DND-41 (cell line): Measurements from ENCODE around the gene SEC31A.
"Not testable (repeated sequence)": the region's sequence is repeated elsewhere in the genome, so short reads cannot be mapped to it uniquely, and the experiment has no call there.

ENCODE experiments used
- ATAC-seq: fragments of 200-7000 bp; cut with Tn5 transposase; 3 replicates; pipeline ENCODE4 v1.9.1; 2021; ENCODE audit warnings: low read depth; ENCODE audit not compliant: insufficient read depth
- DNase-seq: peaks from one replicate; pipeline ENCODE4 v3.0.0-alpha.2; 2020
- H2AFZ ChIP-seq: 2 replicates; pipeline ENCODE4 v1.6.0; 2012; ENCODE audit warnings: low read depth, low read length
- H3K27ac ChIP-seq: 2 replicates; pipeline ENCODE4 v1.5.1; 2012; ENCODE audit warnings: low read length, inconsistent platforms
- H3K27me3 ChIP-seq: fragments of 200-600 bp; sonication (generic); 2 replicates; pipeline ENCODE4 v1.6.0; 2012; ENCODE audit warnings: low read length, mild to moderate bottlenecking, inconsistent platforms; ENCODE audit not compliant: insufficient read depth, poor library complexity
- H3K36me3 ChIP-seq: 2 replicates; pipeline ENCODE4 v1.5.1; 2012; ENCODE audit warnings: low read length, inconsistent platforms; ENCODE audit not compliant: insufficient read depth
- H3K4me1 ChIP-seq: 2 replicates; pipeline ENCODE4 v1.5.1; 2012; ENCODE audit warnings: mild to moderate bottlenecking, low read length; ENCODE audit not compliant: insufficient read depth
- H3K4me2 ChIP-seq: 2 replicates; pipeline ENCODE4 v1.6.0; 2012; ENCODE audit warnings: mild to moderate bottlenecking, moderate library complexity, low read length, inconsistent platforms; ENCODE audit not compliant: insufficient read depth
- H3K4me3 ChIP-seq, 2 experiments: fragments of 200-600 bp in 1 of 2; shearing (Covaris generic) in 1 of 2; 2 replicates each; pipeline ENCODE4 v1.5.1; 2012 to 2016; ENCODE audit warnings: inconsistent platforms in 2 of 2, low read length in 2 of 2, mild to moderate bottlenecking in 2 of 2, low read depth in 1 of 2, moderate library complexity in 1 of 2
- H3K79me2 ChIP-seq: 2 replicates; pipeline ENCODE4 v1.6.0; 2012; ENCODE audit warnings: low read length, inconsistent platforms; ENCODE audit not compliant: insufficient read depth
- H3K9ac ChIP-seq: 2 replicates; pipeline ENCODE4 v1.6.0; 2012; ENCODE audit warnings: low read depth, mild to moderate bottlenecking, inconsistent platforms, low read length, moderate library complexity
- H3K9me3 ChIP-seq: 2 replicates; pipeline ENCODE4 v1.5.1; 2012; ENCODE audit warnings: low read length, moderate library complexity, mild to moderate bottlenecking, inconsistent platforms; ENCODE audit not compliant: insufficient read depth, severe bottlenecking
- H4K20me1 ChIP-seq: 2 replicates; pipeline ENCODE4 v1.6.0; 2012; ENCODE audit warnings: low read length; ENCODE audit not compliant: insufficient read depth
- CTCF ChIP-seq: IDR thresholded peaks from 2 replicates; pipeline ENCODE4 v1.5.1; 2012; ENCODE audit warnings: borderline replicate concordance, low read length, moderate library complexity, mild to moderate bottlenecking; ENCODE audit not compliant: poor library complexity, severe bottlenecking; ENCODE audit errors: extremely low read depth
- EZH2 ChIP-seq: IDR thresholded peaks from 3 replicates; pipeline ENCODE4 v1.6.1; 2012; ENCODE audit warnings: borderline replicate concordance, low read depth, mild to moderate bottlenecking, moderate library complexity, low read length, inconsistent platforms; ENCODE audit not compliant: severe bottlenecking

The SEC31A gene

DNA sequence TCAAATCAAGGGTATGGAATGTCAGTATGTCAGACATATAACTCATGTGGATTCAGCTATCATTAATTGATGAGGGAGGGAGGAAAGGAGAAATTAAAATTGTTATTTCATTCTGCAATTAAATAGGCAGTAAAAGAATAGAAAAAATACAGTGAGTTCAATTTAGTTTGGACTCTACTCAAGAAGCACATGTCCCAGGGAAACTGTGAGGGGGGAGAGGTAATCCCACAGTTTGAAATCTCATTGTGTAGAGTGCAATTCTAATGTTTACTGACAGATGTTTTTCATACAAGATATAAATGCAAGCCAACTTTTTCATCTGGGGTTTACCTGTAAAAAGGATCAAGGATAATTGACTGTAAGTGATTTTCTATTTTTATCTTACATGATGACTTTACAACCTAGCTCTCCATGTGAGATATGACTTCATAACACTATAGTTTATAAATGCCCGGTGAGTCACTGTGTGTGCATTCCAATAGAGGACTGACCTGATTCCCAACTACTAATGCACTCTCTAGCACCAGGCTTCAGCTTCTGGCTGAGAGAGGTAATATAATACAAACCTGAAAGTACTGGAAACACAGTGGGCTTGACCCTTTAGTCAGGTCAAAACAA is 57.1 kb downstream of the SEC31A start:
- no peak for DNase-seq
- H3K9me3 ChIP-seq: no peaks in the 10 kb centered on the region
- no peak overlapping the region for H3K4me2 ChIP-seq
- H3K27ac ChIP-seq: no peak overlapping the region
- H3K9ac ChIP-seq: no peak overlapping the region
- H3K79me2 ChIP-seq: no peaks in the 10 kb centered on the region
- no peaks in the 10 kb centered on the region for H3K4me1 ChIP-seq
- no peak for ATAC-seq
- H4K20me1 ChIP-seq: no peaks in the 10 kb centered on the region
- no peak overlapping the region for H2AFZ ChIP-seq
- H3K4me3 ChIP-seq: no peak overlapping the region
- H3K27me3 ChIP-seq: no peaks in the 10 kb centered on the region
- peaks cover 40% of the 10 kb centered on the region for H3K36me3 ChIP-seq
- TF ChIP-seq EZH2: no peak
- no peak for TF ChIP-seq CTCF

DNA sequence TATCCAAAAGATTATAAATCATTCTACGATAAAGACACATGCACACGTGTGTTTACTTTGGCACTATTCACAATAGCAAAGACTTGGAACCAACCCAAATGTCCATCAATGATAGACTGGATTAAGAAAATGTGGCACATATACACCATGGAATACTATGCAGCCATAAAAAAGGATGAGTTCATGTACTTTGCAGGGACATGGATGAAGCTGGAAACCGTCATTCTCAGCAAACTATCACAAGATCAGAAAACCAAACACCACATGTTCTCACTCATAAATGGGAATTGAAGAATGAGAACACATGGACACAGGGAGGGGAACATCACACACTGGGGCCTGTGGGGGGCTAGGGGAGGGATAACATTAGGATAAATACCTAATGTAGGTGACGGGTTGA is 57.9 kb downstream of the SEC31A start:
- not testable (repeated sequence) for H3K27me3 ChIP-seq, DNase-seq, H4K20me1 ChIP-seq, H3K79me2 ChIP-seq, H3K4me3 ChIP-seq, H3K4me1 ChIP-seq, H2AFZ ChIP-seq, ATAC-seq, H3K4me2 ChIP-seq, H3K27ac ChIP-seq, H3K9me3 ChIP-seq, H3K9ac ChIP-seq
- peaks cover 40% of the 10 kb centered on the region for H3K36me3 ChIP-seq

DNA sequence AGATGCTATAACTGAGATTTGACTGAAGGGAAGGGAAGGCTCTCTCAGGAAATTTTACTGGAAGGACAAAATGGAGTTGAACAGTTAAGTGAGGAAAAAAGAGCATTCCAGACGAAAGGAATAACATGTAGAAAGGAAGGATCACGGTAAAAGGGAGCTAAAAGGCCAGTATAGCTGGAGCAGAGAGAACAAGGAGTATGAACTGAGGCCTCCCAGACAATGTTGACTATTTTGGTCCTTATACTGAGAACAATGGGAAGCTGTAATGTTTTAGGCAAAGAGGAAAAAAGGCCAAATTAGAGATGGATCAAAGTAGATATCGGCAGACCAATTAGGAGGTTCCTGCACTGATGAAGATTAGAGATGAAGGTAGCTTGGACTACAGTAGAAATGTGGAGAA is 65.5 kb downstream of the SEC31A start:
- Histone ChIP-seq H3K4me2 (no peak overlapping the region), H3K9ac (no peak overlapping the region), H3K36me3 (peaks cover 81% of the 10 kb centered on the region), H3K79me2 (no peaks in the 10 kb centered on the region), H3K9me3 (no peaks in the 10 kb centered on the region), H2AFZ (no peak overlapping the region), H3K27ac (no peak overlapping the region), H4K20me1 (no peaks in the 10 kb centered on the region), H3K4me3 (no peak overlapping the region), H3K27me3 (no peaks in the 10 kb centered on the region), H3K4me1 (no peaks in the 10 kb centered on the region)
- DNase-seq (no peak), ATAC-seq (no peak)
- TF ChIP-seq CTCF (no peak), EZH2 (no peak)

DNA sequence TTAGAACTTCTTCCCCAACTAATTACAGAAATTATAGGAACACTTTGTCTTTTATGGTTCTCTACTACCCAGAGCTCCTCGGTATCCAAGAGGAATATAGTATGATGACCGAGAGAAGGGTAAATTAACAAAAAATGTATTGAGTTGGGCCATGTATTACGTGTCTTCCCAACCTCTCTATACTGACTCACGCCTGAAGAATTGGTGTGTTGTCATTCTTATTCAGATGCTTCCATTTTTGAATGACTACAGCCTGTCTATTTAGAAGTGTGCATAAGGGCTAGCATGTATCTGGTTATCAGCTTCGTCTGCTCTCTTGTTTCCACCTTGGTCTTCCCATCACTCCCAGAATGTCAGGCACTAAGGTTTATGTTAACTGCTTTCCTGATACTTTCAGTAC is 67.9 kb downstream of the SEC31A start:
- H3K27me3 ChIP-seq: no peaks in the 10 kb centered on the region
- no peak overlapping the region for H3K4me3 ChIP-seq
- TF ChIP-seq EZH2 (no peak), CTCF (no peak)
- H4K20me1 ChIP-seq: no peaks in the 10 kb centered on the region
- ATAC-seq (no peak), DNase-seq (no peak)
- no peak overlapping the region for H3K9ac ChIP-seq
- peaks cover 83% of the 10 kb centered on the region for H3K36me3 ChIP-seq
- H3K4me2 ChIP-seq: no peak overlapping the region
- no peak overlapping the region for H2AFZ ChIP-seq
- no peaks in the 10 kb centered on the region for H3K4me1 ChIP-seq
- no peaks in the 10 kb centered on the region for H3K79me2 ChIP-seq
- H3K9me3 ChIP-seq: no peaks in the 10 kb centered on the region
- H3K27ac ChIP-seq: no peak overlapping the region
